MG63 (cell line): ENCODE results near the gene TEX14. TPM values are rescaled to one million over a fixed set of nuclear protein-coding genes. Genes with fewer than 3 reads are reported as not detected.
"Not testable (repeated sequence)": the region's sequence is repeated elsewhere in the genome, so short reads cannot be mapped to it uniquely, and the experiment has no call there.

Source experiments
- DNase-seq: peaks from one replicate; pipeline ENCODE4 v3.0.0-alpha.2; 2020
- H3K27me3 ChIP-seq: fragments of 250-450 bp; sonication (Bioruptor Pico); 2 replicates; pipeline ENCODE4 v1.5.1; 2020; ENCODE audit warnings: mild to moderate bottlenecking, moderate library complexity
- H3K36me3 ChIP-seq: fragments of 250-450 bp; sonication (Bioruptor Pico); 2 replicates; pipeline ENCODE4 v1.5.1; 2020; ENCODE audit warnings: mild to moderate bottlenecking, moderate library complexity
- H3K4me3 ChIP-seq: fragments of 250-450 bp; sonication (Bioruptor Pico); 2 replicates; pipeline ENCODE4 v1.5.1; 2020; ENCODE audit warnings: mild to moderate bottlenecking, moderate library complexity
- H3K9me3 ChIP-seq: fragments of 250-450 bp; sonication (Bioruptor Pico); 2 replicates; pipeline ENCODE4 v1.5.1; 2020; ENCODE audit warnings: mild to moderate bottlenecking, moderate library complexity
- total RNA-seq: library from RNA; depleted of rRNA; stranded (reverse); fragments of >200 nt; shearing (Covaris generic); gene quantifications from 2 replicates; pipeline ENCODE4 v1.2.3, GENCODE V29; 2014; ENCODE audit warnings: low replicate concordance

TEX14 gene
- total RNA-seq, 1 experiment from 2014 or later, result 0.03 TPM

- no peaks in the 10 kb centered on the region for H3K36me3 ChIP-seq
- no peak for DNase-seq
Measured at GRCh38 chr17:58568044-58568799, 123.6 kb downstream of the TEX14 start.

GRCh38 chr17:58565389-58566311 lies 126.2 kb downstream of the TEX14 start:
- no peak overlapping the region for H3K4me3 ChIP-seq
- DNase-seq, result no peak
- no peaks in the 10 kb centered on the region for H3K9me3 ChIP-seq
- H3K27me3 ChIP-seq, result no peaks in the 10 kb centered on the region; the same call in none of the 2 replicates
- H3K36me3 ChIP-seq, result no peaks in the 10 kb centered on the region

More at GRCh38 chr17:58568044-58568799, 123.6 kb downstream of the TEX14 start:
- Histone ChIP-seq H3K9me3 (no peaks in the 10 kb centered on the region), H3K4me3 (no peak overlapping the region), H3K27me3 (no peaks in the 10 kb centered on the region; the same call in none of the 2 replicates)

GRCh38 chr17:58564971-58565370 lies 126.9 kb downstream of the TEX14 start:
- no peak overlapping the region for H3K4me3 ChIP-seq
- no peak for DNase-seq
- no peaks in the 10 kb centered on the region for H3K36me3 ChIP-seq
- H3K27me3 ChIP-seq, result no peaks in the 10 kb centered on the region; the same call in none of the 2 replicates
- H3K9me3 ChIP-seq, result no peaks in the 10 kb centered on the region

- no peaks in the 10 kb centered on the region; the same call in none of the 2 replicates for H3K27me3 ChIP-seq
- no peak for DNase-seq
- no peak overlapping the region for H3K4me3 ChIP-seq
- no peaks in the 10 kb centered on the region for H3K36me3 ChIP-seq
- H3K9me3 ChIP-seq, result no peaks in the 10 kb centered on the region
Measured at GRCh38 chr17:58564243-58564642, 127.6 kb downstream of the TEX14 start.

DNA sequence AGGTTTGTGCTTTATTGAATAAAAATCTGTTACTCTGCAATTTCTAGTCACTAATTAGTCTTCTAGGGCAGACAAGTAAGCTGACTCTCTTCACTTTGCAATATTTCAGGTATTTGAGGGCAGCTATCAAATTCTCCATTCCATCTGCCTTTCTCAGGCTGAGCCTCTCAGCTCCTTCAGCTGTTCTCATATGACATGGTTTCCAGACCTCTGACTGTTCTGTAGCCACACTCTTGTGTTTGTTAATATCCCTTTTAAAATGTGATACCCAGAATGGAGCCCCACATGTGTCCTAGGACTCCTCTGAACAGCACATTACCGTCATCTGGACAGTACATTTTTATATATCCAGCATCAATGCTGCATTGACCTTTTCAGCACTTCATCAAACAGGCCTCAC lies 131.3 kb downstream of the TEX14 start:
- DNase-seq, result no peak
- H3K27me3 ChIP-seq, result no peaks in the 10 kb centered on the region; the same call in 1 of the 2 replicates
- H3K9me3 ChIP-seq, result no peaks in the 10 kb centered on the region
- H3K4me3 ChIP-seq, result no peak overlapping the region
- no peaks in the 10 kb centered on the region for H3K36me3 ChIP-seq

GRCh38 chr17:58557981-58558380 lies 133.9 kb downstream of the TEX14 start:
- Histone ChIP-seq H3K27me3 (no peaks in the 10 kb centered on the region; the same call in 1 of the 2 replicates), H3K4me3 (no peak overlapping the region), H3K36me3 (no peaks in the 10 kb centered on the region), H3K9me3 (no peaks in the 10 kb centered on the region)
- DNase-seq, result no peak

- H3K9me3 ChIP-seq, result no peaks in the 10 kb centered on the region
- H3K27me3 ChIP-seq, result no peaks in the 10 kb centered on the region; the same call in 1 of the 2 replicates
- H3K4me3 ChIP-seq, result no peak overlapping the region
- no peaks in the 10 kb centered on the region for H3K36me3 ChIP-seq
- no peak for DNase-seq
Measured at GRCh38 chr17:58556833-58557250, 135.0 kb downstream of the TEX14 start.

DNA sequence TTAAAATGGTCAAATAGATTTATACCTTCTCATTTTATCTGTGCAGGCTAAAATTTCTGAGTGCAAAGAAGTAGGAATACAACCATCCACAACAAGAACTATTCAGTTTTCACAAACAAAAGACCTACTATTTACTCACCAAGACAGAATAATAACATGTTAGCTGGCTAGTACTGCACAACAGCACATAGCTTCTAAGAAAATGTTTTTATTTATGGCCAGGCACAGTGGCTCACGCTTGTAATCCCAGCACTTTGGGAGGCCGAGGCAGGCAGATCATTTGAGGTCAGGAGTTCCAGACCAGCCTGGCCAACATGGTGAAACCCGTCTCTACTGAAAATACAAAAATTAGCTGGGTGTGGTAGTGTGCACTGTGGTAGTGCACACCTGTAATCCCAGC lies 136.7 kb downstream of the TEX14 start:
- not testable (repeated sequence) for H3K9me3 ChIP-seq, H3K36me3 ChIP-seq, DNase-seq

DNA sequence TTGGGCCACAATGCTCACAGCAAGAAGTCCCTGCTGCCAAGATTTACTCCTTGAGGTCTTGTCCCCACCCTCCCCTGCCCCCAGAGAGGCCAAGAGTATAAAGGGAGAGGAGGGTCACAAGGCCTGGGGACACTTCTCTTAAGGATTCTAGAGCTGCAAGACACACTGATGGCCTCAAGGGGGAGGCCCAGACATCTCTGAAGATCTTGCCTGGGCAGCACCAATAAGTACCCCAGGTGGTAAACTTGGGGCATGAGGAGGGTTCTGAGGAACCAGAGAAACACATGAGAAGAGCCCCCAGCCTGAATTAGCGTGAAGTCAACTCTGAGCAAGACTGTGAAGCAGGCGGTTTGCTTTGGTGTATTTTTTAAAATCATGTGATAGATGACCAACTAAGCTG lies 150.6 kb downstream of the TEX14 start:
- Histone ChIP-seq H3K9me3 (no peaks in the 10 kb centered on the region), H3K27me3 (peaks cover 3% of the 10 kb centered on the region; the same call in 1 of the 2 replicates), H3K36me3 (no peaks in the 10 kb centered on the region), H3K4me3 (no peak overlapping the region)
- no peak for DNase-seq

More for the DNA sequence above, 136.7 kb downstream of the TEX14 start:
- not testable (repeated sequence) for H3K27me3 ChIP-seq, H3K4me3 ChIP-seq

DNA sequence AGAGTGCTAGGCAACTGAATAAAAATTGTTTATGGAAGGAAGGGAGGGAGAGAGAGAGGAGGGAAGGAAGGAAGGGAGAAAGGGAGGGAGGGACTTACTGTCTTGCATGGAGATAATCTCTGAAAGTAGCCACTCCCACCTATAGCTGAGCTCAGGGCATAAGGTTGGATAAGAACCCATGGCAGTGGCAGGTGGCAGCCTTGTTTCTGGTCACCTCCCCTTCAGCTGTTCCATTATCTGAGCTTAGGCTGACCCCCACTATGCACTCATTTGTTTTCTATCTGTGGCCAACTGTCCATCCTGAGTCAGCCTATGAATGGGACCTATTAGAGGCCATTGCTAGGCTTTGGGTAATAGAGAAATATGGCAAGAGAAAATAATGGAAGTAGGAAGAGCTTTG lies 152.1 kb downstream of the TEX14 start:
- no peak for DNase-seq
- Histone ChIP-seq H3K4me3 (no peak overlapping the region), H3K27me3 (peaks cover 3% of the 10 kb centered on the region; the same call in 1 of the 2 replicates), H3K9me3 (no peaks in the 10 kb centered on the region), H3K36me3 (no peaks in the 10 kb centered on the region)

- no peak for DNase-seq
- Histone ChIP-seq H3K27me3 (0 out of 2 replicates have a peak, but pooled peaks cover 3% of the 10 kb centered on the region), H3K4me3 (no peak overlapping the region), H3K36me3 (no peaks in the 10 kb centered on the region), H3K9me3 (no peaks in the 10 kb centered on the region)
Measured at GRCh38 chr17:58538811-58539409, 152.9 kb downstream of the TEX14 start.

- DNase-seq, result no peak
- H3K36me3 ChIP-seq, result no peaks in the 10 kb centered on the region
- no peak overlapping the region for H3K4me3 ChIP-seq
- H3K27me3 ChIP-seq, result peaks cover 2% of the 10 kb centered on the region; the same call in 1 of the 2 replicates
- no peaks in the 10 kb centered on the region for H3K9me3 ChIP-seq
Measured at GRCh38 chr17:58537266-58537665, 154.6 kb downstream of the TEX14 start.

DNA sequence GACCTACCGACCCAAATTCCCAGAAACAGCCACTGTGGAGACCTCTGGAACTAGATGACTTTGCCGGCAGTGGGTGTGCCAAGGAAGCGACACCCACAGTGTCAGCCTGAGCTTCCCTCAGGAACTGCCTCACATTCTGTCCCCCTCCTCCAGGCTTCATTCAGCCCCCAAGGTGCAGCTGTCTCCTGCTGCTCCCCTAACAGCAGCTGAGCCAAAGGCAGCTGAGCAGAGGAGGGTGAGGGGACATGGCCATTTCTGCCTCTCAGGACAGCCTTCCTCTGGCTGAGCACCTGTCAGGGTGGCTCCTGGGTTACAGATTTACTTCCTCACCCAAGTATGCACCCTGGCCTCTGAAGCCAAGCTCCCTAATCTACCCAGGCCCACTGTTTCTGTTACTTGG lies 155.3 kb downstream of the TEX14 start:
- Histone ChIP-seq H3K9me3 (no peaks in the 10 kb centered on the region), H3K4me3 (no peak overlapping the region), H3K27me3 (peaks cover 4% of the 10 kb centered on the region; the same call in 1 of the 2 replicates), H3K36me3 (no peaks in the 10 kb centered on the region)
- no peak for DNase-seq

GRCh38 chr17:58535431-58535830 lies 156.4 kb downstream of the TEX14 start:
- no peak for DNase-seq
- no peaks in the 10 kb centered on the region for H3K9me3 ChIP-seq

GRCh38 chr17:58534901-58535421 lies 156.9 kb downstream of the TEX14 start:
- no peak overlapping the region for H3K4me3 ChIP-seq
- DNase-seq, result peak; percentile 38
- peaks cover 4% of the 10 kb centered on the region; the same call in 1 of the 2 replicates for H3K27me3 ChIP-seq
- H3K36me3 ChIP-seq, result no peaks in the 10 kb centered on the region
- no peaks in the 10 kb centered on the region for H3K9me3 ChIP-seq

More at GRCh38 chr17:58535431-58535830, 156.4 kb downstream of the TEX14 start:
- Histone ChIP-seq H3K27me3 (peaks cover 4% of the 10 kb centered on the region; the same call in 1 of the 2 replicates), H3K36me3 (no peaks in the 10 kb centered on the region), H3K4me3 (no peak overlapping the region)

DNA sequence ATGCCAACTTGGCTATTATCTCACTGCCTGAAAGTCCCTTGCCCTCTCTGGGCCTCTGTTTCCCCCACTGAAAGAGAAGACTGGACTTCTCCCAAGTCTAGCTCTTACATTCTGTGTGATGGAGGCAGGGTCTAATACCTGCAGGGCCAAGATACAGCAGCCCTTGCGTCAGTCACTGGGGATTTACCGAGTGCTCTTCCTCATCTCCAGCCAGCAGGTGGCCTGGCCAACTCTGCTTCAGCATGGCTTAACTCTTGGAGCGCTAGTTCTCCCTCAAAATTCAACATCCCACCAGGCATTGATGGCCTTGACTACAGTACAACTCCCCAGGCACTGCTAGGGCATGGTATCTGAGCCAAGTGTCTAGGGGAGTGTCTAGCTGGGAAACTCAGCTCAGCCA lies 157.5 kb downstream of the TEX14 start:
- Histone ChIP-seq H3K9me3 (no peaks in the 10 kb centered on the region), H3K36me3 (no peaks in the 10 kb centered on the region), H3K27me3 (peaks cover 4% of the 10 kb centered on the region; the same call in 1 of the 2 replicates), H3K4me3 (no peak overlapping the region)
- no peak for DNase-seq
